Duodenal mucosa (tissue), 2 donors: ENCODE data around the gene SWI5.

Experiments used
- H3K27ac ChIP-seq: one replicate; pipeline ENCODE4 v1.7.0; 2013; ENCODE audit warnings: low read depth, low read length
- H3K27me3 ChIP-seq, 2 donors: one replicate each; pipeline ENCODE4 v1.7.0; 2013; ENCODE audit warnings: low read length in 2 of 2, control low read depth in 1 of 2; ENCODE audit not compliant: insufficient read depth in 2 of 2, control insufficient read depth in 1 of 2
- H3K36me3 ChIP-seq, 2 donors: one replicate each; pipeline ENCODE4 v1.7.0; 2013; ENCODE audit warnings: low read length in 2 of 2, control low read depth in 1 of 2; ENCODE audit not compliant: insufficient read depth in 2 of 2, control insufficient read depth in 1 of 2
- H3K4me1 ChIP-seq, 2 donors: one replicate each; pipeline ENCODE4 v1.7.0; 2013; ENCODE audit warnings: low read length in 2 of 2, control low read depth in 1 of 2; ENCODE audit not compliant: insufficient read depth in 2 of 2, control insufficient read depth in 1 of 2
- H3K4me3 ChIP-seq, 2 donors: one replicate each; pipeline ENCODE4 v1.7.0; 2013; ENCODE audit warnings: low read length in 2 of 2, low read depth in 1 of 2
- H3K9ac ChIP-seq, 2 donors: one replicate each; pipeline ENCODE4 v1.7.0; 2013; ENCODE audit warnings: low read length in 2 of 2, low read depth in 1 of 2
- H3K9me3 ChIP-seq, 2 donors: one replicate each; pipeline ENCODE4 v1.7.0; 2013; ENCODE audit warnings: low read length in 2 of 2, control low read depth in 1 of 2; ENCODE audit not compliant: control insufficient read depth in 1 of 2

The SWI5 gene

GRCh38 chr9:128244091-128244836 lies 31.8 kb upstream of the SWI5 start:
- Histone ChIP-seq H3K36me3 (no peaks in the 10 kb centered on the region), H3K9me3 (no peaks in the 10 kb centered on the region), H3K4me1 (peaks cover 0 to 7% of the 10 kb centered on the region in 2 donors), H3K27me3 (peaks cover 0 to 7% of the 10 kb centered on the region in 2 donors), H3K9ac (peak overlapping the region in 1 of 2 donors; percentile 12), H3K4me3 (no peak overlapping the region), H3K27ac (peak overlapping the region; percentile 32)

GRCh38 chr9:128244837-128245231 lies 31.2 kb upstream of the SWI5 start:
- Histone ChIP-seq H3K27me3 (peaks cover 0 to 7% of the 10 kb centered on the region in 2 donors), H3K9me3 (no peaks in the 10 kb centered on the region), H3K4me3 (no peak overlapping the region), H3K9ac (no peak overlapping the region), H3K27ac (peak overlapping the region; percentile 32), H3K36me3 (no peaks in the 10 kb centered on the region), H3K4me1 (peaks cover 1 to 9% of the 10 kb centered on the region in 2 donors)

GRCh38 chr9:128245421-128246151 lies 30.5 kb upstream of the SWI5 start:
- peaks cover 4 to 12% of the 10 kb centered on the region in 2 donors for H3K4me1 ChIP-seq
- H3K27ac ChIP-seq: no peak overlapping the region
- H3K4me3 ChIP-seq: no peak overlapping the region
- no peak overlapping the region for H3K9ac ChIP-seq
- H3K27me3 ChIP-seq: peaks cover 0 to 7% of the 10 kb centered on the region in 2 donors
- no peaks in the 10 kb centered on the region for H3K9me3 ChIP-seq
- H3K36me3 ChIP-seq: no peaks in the 10 kb centered on the region

GRCh38 chr9:128246471-128246870 lies 29.6 kb upstream of the SWI5 start:
- peaks cover 10 to 19% of the 10 kb centered on the region in 2 donors for H3K4me1 ChIP-seq
- no peak overlapping the region for H3K4me3 ChIP-seq
- no peak overlapping the region for H3K9ac ChIP-seq
- H3K36me3 ChIP-seq: no peaks in the 10 kb centered on the region
- no peak overlapping the region for H3K27ac ChIP-seq
- H3K27me3 ChIP-seq: peaks cover 2 to 7% of the 10 kb centered on the region in 2 donors
- no peaks in the 10 kb centered on the region for H3K9me3 ChIP-seq

- no peak overlapping the region for H3K27ac ChIP-seq
- H3K27me3 ChIP-seq: peaks cover 3 to 11% of the 10 kb centered on the region in 2 donors
- no peak overlapping the region for H3K4me3 ChIP-seq
- peaks cover 11 to 19% of the 10 kb centered on the region in 2 donors for H3K4me1 ChIP-seq
- H3K9me3 ChIP-seq: no peaks in the 10 kb centered on the region
- no peak overlapping the region for H3K9ac ChIP-seq
- H3K36me3 ChIP-seq: no peaks in the 10 kb centered on the region
Observed at GRCh38 chr9:128247226-128247803, 28.8 kb upstream of the SWI5 start.

- Histone ChIP-seq H3K9ac (no peak overlapping the region), H3K27me3 (peaks cover 4 to 5% of the 10 kb centered on the region in 2 donors), H3K9me3 (no peaks in the 10 kb centered on the region), H3K36me3 (no peaks in the 10 kb centered on the region), H3K4me3 (no peak overlapping the region), H3K27ac (no peak overlapping the region), H3K4me1 (peaks cover 11 to 19% of the 10 kb centered on the region in 2 donors)
Observed at GRCh38 chr9:128249558-128249907, 26.5 kb upstream of the SWI5 start.

GRCh38 chr9:128249908-128250838 lies 25.9 kb upstream of the SWI5 start:
- Histone ChIP-seq H3K9me3 (no peaks in the 10 kb centered on the region), H3K4me3 (peak overlapping the region; percentile 52 to 64), H3K9ac (peak overlapping the region in 1 of 2 donors; percentile 51), H3K36me3 (no peaks in the 10 kb centered on the region), H3K27ac (no peak overlapping the region), H3K4me1 (peaks cover 11 to 18% of the 10 kb centered on the region in 2 donors), H3K27me3 (peaks cover 4 to 5% of the 10 kb centered on the region in 2 donors)

GRCh38 chr9:128250839-128251731 lies 25.0 kb upstream of the SWI5 start:
- peaks cover 0 to 3% of the 10 kb centered on the region in 2 donors for H3K36me3 ChIP-seq
- H3K27ac ChIP-seq: no peak overlapping the region

GRCh38 chr9:128251732-128252100 lies 24.4 kb upstream of the SWI5 start:
- Histone ChIP-seq H3K9me3 (no peaks in the 10 kb centered on the region), H3K36me3 (peaks cover 0 to 3% of the 10 kb centered on the region in 2 donors), H3K9ac (no peak overlapping the region), H3K4me1 (peaks cover 11 to 12% of the 10 kb centered on the region in 2 donors), H3K27ac (no peak overlapping the region), H3K4me3 (no peak overlapping the region), H3K27me3 (peaks cover 4 to 5% of the 10 kb centered on the region in 2 donors)

More at GRCh38 chr9:128250839-128251731, 25.0 kb upstream of the SWI5 start:
- Histone ChIP-seq H3K9ac (peak overlapping the region in 1 of 2 donors; percentile 10), H3K9me3 (no peaks in the 10 kb centered on the region), H3K4me1 (peaks cover 11 to 12% of the 10 kb centered on the region in 2 donors), H3K4me3 (peak overlapping the region; percentile 23 to 43), H3K27me3 (peaks cover 4 to 5% of the 10 kb centered on the region in 2 donors)
